HepG2 (cell line): ENCODE measurements around the gene OTOP1. TPM values are rescaled to one million over a fixed set of nuclear protein-coding genes. Genes with fewer than 3 reads are reported as not detected.

Experiments
- ATF6 ChIP-seq: sonication (generic); formaldehyde crosslinking; conservative IDR thresholded peaks from 2 replicates; pipeline ENCODE4 v1.4.0; 2020; ENCODE audit warnings: missing genetic modification reagents
- E2F1 ChIP-seq: sonication (generic); formaldehyde crosslinking; IDR thresholded peaks from 2 replicates; pipeline ENCODE4 v1.5.0; 2020; ENCODE audit warnings: missing genetic modification reagents
- ELF3 ChIP-seq: IDR thresholded peaks from 2 replicates; pipeline ENCODE4 v1.6.1; 2016; ENCODE audit warnings: missing genetic modification reagents, missing compliant biosample characterization
- HOXA7 ChIP-seq: sonication (generic); formaldehyde crosslinking; IDR thresholded peaks from 2 replicates; pipeline ENCODE4 v1.8.1; 2022; ENCODE audit warnings: mild to moderate bottlenecking, missing genetic modification reagents, moderate library complexity
- KLF11 ChIP-seq: IDR thresholded peaks from 2 replicates; pipeline ENCODE4 v1.6.1; 2016; ENCODE audit warnings: missing compliant biosample characterization
- KLF16 ChIP-seq, 2 experiments: sonication (generic) in 1 of 2; formaldehyde crosslinking in 1 of 2; IDR thresholded peaks; 2 replicates each; pipeline versions ENCODE4 v1.6.1 to v1.8.0; 2016 to 2023; ENCODE audit warnings: missing genetic modification reagents in 2 of 2, missing compliant biosample characterization in 1 of 2
- MED13 ChIP-seq: sonication (generic); formaldehyde crosslinking; IDR thresholded peaks from 2 replicates; pipeline ENCODE4 v1.5.0; 2020; ENCODE audit warnings: missing genetic modification reagents
- MEIS2 ChIP-seq: sonication (generic); formaldehyde crosslinking; IDR thresholded peaks from 2 replicates; pipeline ENCODE4 v1.9.0; 2021; ENCODE audit warnings: mild to moderate bottlenecking, missing genetic modification reagents
- MYPOP ChIP-seq: sonication (generic); formaldehyde crosslinking; IDR thresholded peaks from 2 replicates; pipeline ENCODE4 v1.8.1; 2023; ENCODE audit warnings: mild to moderate bottlenecking, moderate library complexity, missing genetic modification reagents
- PPARG ChIP-seq: conservative IDR thresholded peaks from 2 replicates; pipeline ENCODE4 v1.6.1; 2016; ENCODE audit warnings: missing biosample characterization, missing genetic modification reagents
- REST ChIP-seq, 2 experiments: IDR thresholded peaks; 2 replicates each; pipeline ENCODE4 v1.6.1; 2011 to 2012; ENCODE audit warnings: low read length in 2 of 2, borderline replicate concordance in 1 of 2, low read depth in 1 of 2, mild to moderate bottlenecking in 1 of 2, moderate library complexity in 1 of 2
- TGIF2 ChIP-seq: IDR thresholded peaks from 2 replicates; pipeline ENCODE4 v1.6.1; 2016; ENCODE audit warnings: control low read depth, missing compliant biosample characterization
- ZBTB10 ChIP-seq: sonication (generic); formaldehyde crosslinking; IDR thresholded peaks from 2 replicates; pipeline ENCODE4 v1.4.0; 2020; ENCODE audit warnings: missing genetic modification reagents, borderline replicate concordance
- ZBTB25 ChIP-seq: IDR thresholded peaks from 2 replicates; pipeline ENCODE4 v1.6.1; 2018; ENCODE audit warnings: missing genetic modification reagents
- ZFP36L1 ChIP-seq: sonication (generic); formaldehyde crosslinking; IDR thresholded peaks from 2 replicates; pipeline ENCODE4 v1.8.0; 2022; ENCODE audit warnings: mild to moderate bottlenecking, missing genetic modification reagents, moderate library complexity
- ZNF143 ChIP-seq: sonication (generic); formaldehyde crosslinking; IDR thresholded peaks from 2 replicates; pipeline ENCODE4 v1.4.0; 2020; ENCODE audit warnings: missing genetic modification reagents
- ZNF605 ChIP-seq: sonication (generic); formaldehyde crosslinking; IDR thresholded peaks from 2 replicates; pipeline ENCODE4 v1.8.0; 2022; ENCODE audit warnings: mild to moderate bottlenecking, missing genetic modification reagents
- polyA plus RNA-seq, 8 experiments: library from polyadenylated mRNA; depleted of rRNA in 3 of 8; stranded (reverse) in 7 of 8; unstranded in 1 of 8; fragments of >200 nt; fragmentation: Illumina TruSeq in 4 of 8; extraction: Trizol in 4 of 8; gene quantifications; 2 replicates each; pipeline versions ENCODE4 v1.2.1 to v1.2.3, GENCODE V29; 2011 to 2016; ENCODE audit warnings: low read depth in 4 of 8, missing spikeins in 1 of 8, mixed read lengths in 1 of 8; ENCODE audit not compliant: insufficient read depth in 1 of 8
- total RNA-seq, 5 experiments: library from RNA; depleted of rRNA; stranded (reverse); fragments of >200 nt; fragmentation: Illumina TruSeq; extraction: Trizol; gene quantifications; 2 replicates each; pipeline ENCODE4 v1.2.3, GENCODE V29; 2016; ENCODE audit warnings: low read depth in 1 of 5

Gene OTOP1
- total and polyA plus RNA-seq, 2 of the 13 experiments (the other 11 are each of a cell fraction or from before 2014, with no cell fraction given): not detected

- TF ChIP-seq ZBTB10 (peak; percentile 94), ZNF143 (CRISPR knock-in tag) (no peak), ZBTB25 (CRISPR knock-in tag) (0 out of 2 replicates have a peak, but pooled peaks have one; percentile 62), ZNF605 (CRISPR knock-in tag) (peak; percentile 29; the same call in 1 of the 2 replicates), MYPOP (peak; percentile 37; the same call in 1 of the 2 replicates), E2F1 (CRISPR knock-in tag) (0 out of 2 replicates have a peak, but pooled peaks have one; percentile 35), REST (IDR thresholded peaks at IDR 0.05; ENCODE audit: borderline replicate concordance in 1 of 2, low read depth in 1 of 2, low read length in 2 of 2) (peak in 1 of 2 experiments; percentile 50; a peak in 1 of 4 replicates), MED13 (peak; percentile 82; the same call in 1 of the 2 replicates), TGIF2 (CRISPR knock-in tag) (peak; percentile 34; the same call in 1 of the 2 replicates), KLF16 (CRISPR knock-in tag; IDR thresholded peaks at IDR 0.05) (peak in 1 of 2 experiments; percentile 46; a peak in 1 of 4 replicates), KLF11 (CRISPR knock-in tag) (no peak), ATF6 (CRISPR knock-in tag) (0 out of 2 replicates have a peak, but pooled peaks have one; percentile 23), MEIS2 (peak; percentile 85), HOXA7 (CRISPR knock-in tag) (no peak), PPARG (CRISPR knock-in tag) (peak; percentile 97), ELF3 (peak; percentile 75), ZFP36L1 (0 out of 2 replicates have a peak, but pooled peaks have one; percentile 48)
Observed at GRCh38 chr4:4259484-4260100, 32.9 kb upstream of the OTOP1 start (continued).
